Keratinocyte (primary cell): ENCODE measurements around the gene CDK13. TPM values are rescaled to one million over a fixed set of nuclear protein-coding genes. Genes with fewer than 3 reads are reported as not detected.

Experiments
- DNase-seq: peaks from one replicate; pipeline ENCODE4 v3.0.0-alpha.2; 2011; ENCODE audit warnings: low read depth, missing footprints, low spot score
- FAIRE-seq: peaks from 2 replicates; lab custom pipeline; 2011; peaks lifted over from hg19 to GRCh38; lab: Jason Lieb, UNC
- H2AFZ ChIP-seq: 2 replicates; pipeline ENCODE4 v1.6.0; 2012; ENCODE audit warnings: low read length, control low read depth, inconsistent platforms; ENCODE audit not compliant: control insufficient read depth
- H3K27ac ChIP-seq: 2 replicates; pipeline ENCODE4 v1.5.1; 2011; ENCODE audit warnings: low read length; ENCODE audit not compliant: control insufficient read depth, insufficient read depth
- H3K27me3 ChIP-seq: 3 replicates; pipeline ENCODE4 v1.6.0; 2011; ENCODE audit warnings: low read length; ENCODE audit not compliant: control insufficient read depth, insufficient read depth; ENCODE audit errors: extremely low read depth
- H3K36me3 ChIP-seq, 2 experiments: 2 replicates in 1 of 2; 3 replicates in 1 of 2; pipeline ENCODE4 v1.5.1; 2011; ENCODE audit warnings: low read length in 2 of 2, mild to moderate bottlenecking in 1 of 2; ENCODE audit not compliant: control insufficient read depth in 2 of 2, insufficient read depth in 2 of 2; ENCODE audit errors: extremely low read depth in 1 of 2
- H3K4me1 ChIP-seq: 3 replicates; pipeline ENCODE4 v1.5.1; 2011; ENCODE audit warnings: low read length; ENCODE audit not compliant: control insufficient read depth, insufficient read depth; ENCODE audit errors: extremely low read depth
- H3K4me2 ChIP-seq: 3 replicates; pipeline ENCODE4 v1.6.0; 2011; ENCODE audit warnings: low read depth, low read length; ENCODE audit not compliant: control insufficient read depth, insufficient read depth; ENCODE audit errors: extremely low read depth
- H3K4me3 ChIP-seq, 3 experiments: fragments of 200-600 bp in 1 of 3; sonication (generic) in 1 of 3; 2 replicates in 2 of 3; 3 replicates in 1 of 3; pipeline ENCODE4 v1.5.1; 2011 to 2016; ENCODE audit warnings: low read length in 3 of 3, mild to moderate bottlenecking in 3 of 3, control low read depth in 2 of 3, inconsistent platforms in 1 of 3, low read depth in 1 of 3, mixed read lengths in 1 of 3, mixed run types in 1 of 3, moderate library complexity in 1 of 3; ENCODE audit not compliant: control insufficient read depth in 2 of 3, insufficient read depth in 2 of 3; ENCODE audit errors: extremely low read depth in 1 of 3
- H3K79me2 ChIP-seq: 2 replicates; pipeline ENCODE4 v1.6.0; 2012; ENCODE audit warnings: low read length; ENCODE audit not compliant: control insufficient read depth, insufficient read depth
- H3K9ac ChIP-seq: 3 replicates; pipeline ENCODE4 v1.6.0; 2011; ENCODE audit warnings: low read length; ENCODE audit not compliant: control insufficient read depth, insufficient read depth; ENCODE audit errors: extremely low read depth
- H3K9me1 ChIP-seq: 3 replicates; pipeline ENCODE4 v1.6.0; 2011; ENCODE audit warnings: low read length; ENCODE audit not compliant: control insufficient read depth, insufficient read depth; ENCODE audit errors: extremely low read depth
- H3K9me3 ChIP-seq: 2 replicates; pipeline ENCODE4 v1.5.1; 2012; ENCODE audit warnings: low read depth, low read length; ENCODE audit not compliant: control insufficient read depth
- H4K20me1 ChIP-seq: 3 replicates; pipeline ENCODE4 v1.6.0; 2011; ENCODE audit warnings: low read length; ENCODE audit not compliant: control insufficient read depth, insufficient read depth; ENCODE audit errors: extremely low read depth
- EZH2 ChIP-seq: IDR thresholded peaks from one replicate; pipeline ENCODE4 v1.6.1; 2012; ENCODE audit warnings: inconsistent platforms, mild to moderate bottlenecking, low read length, moderate library complexity
- dilution Hi-C: fragments of 300-500 bp; cut with MboI; formaldehyde crosslinking; loops from one replicate; pipeline ENCODE4 v1.7.0; 2020; ENCODE audit warnings: low sequenced_read_pairs; ENCODE audit not compliant: extremely low pct_ligation_motif_present
- polyA plus RNA-seq, 5 experiments: library from polyadenylated mRNA; depleted of rRNA in 3 of 5; stranded (reverse) in 3 of 5; stranded (forward) in 1 of 5; unstranded in 1 of 5; fragments of >200 nt; gene quantifications; 1 replicate in 1 of 5; 2 replicates in 3 of 5; 3 replicates in 1 of 5; pipeline versions ENCODE4 v1.2.1 to v1.2.3, GENCODE V29; 2011 to 2012; ENCODE audit warnings: missing spikeins in 2 of 5, low read depth in 1 of 5, low replicate concordance in 1 of 5
- TF ChIP-seq, protein P1 (sequence below), 3 experiments: IDR thresholded peaks in 1 of 3; conservative IDR thresholded peaks in 1 of 3; optimal IDR thresholded peaks in 1 of 3; 2 replicates in 2 of 3; 3 replicates in 1 of 3; pipeline versions ENCODE3 to v1.5.1; 2011; ENCODE audit warnings: low read length in 3 of 3, mild to moderate bottlenecking in 3 of 3, moderate library complexity in 2 of 3, control low read depth in 1 of 3, inconsistent platforms in 1 of 3; ENCODE audit not compliant: insufficient read depth in 2 of 3; ENCODE audit errors: extremely low read depth in 1 of 3

CDK13 gene
- polyA plus RNA-seq, 1 donor (not counting 4 experiments of a cell fraction or from before 2014, with no cell fraction given), result 25.4 TPM

DNA sequence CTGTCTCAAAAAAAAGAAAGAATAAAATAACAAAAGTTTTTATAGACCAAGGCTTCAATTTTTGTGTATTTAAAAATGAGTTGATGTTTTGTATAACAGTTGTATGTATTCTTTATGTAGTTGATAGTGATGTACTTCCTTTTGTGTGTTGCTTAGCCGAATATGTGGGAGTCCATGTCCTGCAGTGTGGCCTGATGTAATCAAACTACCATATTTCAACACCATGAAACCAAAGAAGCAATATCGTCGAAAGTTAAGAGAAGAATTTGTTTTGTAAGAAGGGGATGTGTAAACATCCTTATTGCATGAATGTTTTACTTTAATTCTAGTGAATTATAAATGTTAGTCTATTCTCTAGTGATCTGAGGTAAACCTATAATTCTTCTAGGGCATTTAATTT is 127.8 kb downstream of the CDK13 start:
- Histone ChIP-seq H3K27ac (no peak overlapping the region), H3K36me3 (no peaks in the 10 kb centered on the region), H4K20me1 (no peaks in the 10 kb centered on the region), H3K9me3 (no peaks in the 10 kb centered on the region), H3K4me1 (no peaks in the 10 kb centered on the region), H3K9ac (no peak overlapping the region), H3K9me1 (no peaks in the 10 kb centered on the region), H3K79me2 (no peaks in the 10 kb centered on the region), H3K27me3 (no peaks in the 10 kb centered on the region), H2AFZ (no peak overlapping the region), H3K4me2 (no peak overlapping the region), H3K4me3 (no peak overlapping the region)
- no peak for TF ChIP-seq EZH2
- TF ChIP-seq, protein P1, sequence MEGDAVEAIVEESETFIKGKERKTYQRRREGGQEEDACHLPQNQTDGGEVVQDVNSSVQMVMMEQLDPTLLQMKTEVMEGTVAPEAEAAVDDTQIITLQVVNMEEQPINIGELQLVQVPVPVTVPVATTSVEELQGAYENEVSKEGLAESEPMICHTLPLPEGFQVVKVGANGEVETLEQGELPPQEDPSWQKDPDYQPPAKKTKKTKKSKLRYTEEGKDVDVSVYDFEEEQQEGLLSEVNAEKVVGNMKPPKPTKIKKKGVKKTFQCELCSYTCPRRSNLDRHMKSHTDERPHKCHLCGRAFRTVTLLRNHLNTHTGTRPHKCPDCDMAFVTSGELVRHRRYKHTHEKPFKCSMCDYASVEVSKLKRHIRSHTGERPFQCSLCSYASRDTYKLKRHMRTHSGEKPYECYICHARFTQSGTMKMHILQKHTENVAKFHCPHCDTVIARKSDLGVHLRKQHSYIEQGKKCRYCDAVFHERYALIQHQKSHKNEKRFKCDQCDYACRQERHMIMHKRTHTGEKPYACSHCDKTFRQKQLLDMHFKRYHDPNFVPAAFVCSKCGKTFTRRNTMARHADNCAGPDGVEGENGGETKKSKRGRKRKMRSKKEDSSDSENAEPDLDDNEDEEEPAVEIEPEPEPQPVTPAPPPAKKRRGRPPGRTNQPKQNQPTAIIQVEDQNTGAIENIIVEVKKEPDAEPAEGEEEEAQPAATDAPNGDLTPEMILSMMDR (optimal IDR thresholded peaks at IDR 0.05 in 1 of 3, IDR thresholded peaks at IDR 0.05 in 1 of 3, conservative IDR thresholded peaks at IDR 0.05 in 1 of 3; ENCODE audit: extremely low read depth in 1 of 3, insufficient read depth in 2 of 3, low read length in 3 of 3), result no peak
- DNase-seq (no peak), FAIRE-seq (no peak)
- dilution Hi-C loops, result no loop called here

DNA sequence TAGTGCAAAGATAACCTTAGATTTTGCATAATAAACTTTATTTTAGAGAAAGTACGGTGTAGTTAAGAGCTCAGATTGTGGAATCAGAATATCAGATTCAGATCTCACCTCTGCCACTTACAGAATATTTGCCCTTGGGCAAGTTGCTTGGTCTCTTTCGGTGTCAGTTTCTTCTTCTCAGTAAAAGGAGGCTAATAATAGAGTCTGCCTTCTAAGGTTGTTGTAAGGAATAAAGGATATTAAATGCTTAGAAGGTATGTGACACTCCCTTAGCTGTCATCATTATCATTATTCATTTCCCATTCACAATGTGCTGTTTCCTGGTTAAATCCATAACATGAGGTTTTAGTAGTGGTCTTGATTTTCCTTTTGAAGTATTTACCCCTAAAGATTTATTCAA is 142.1 kb downstream of the CDK13 start:
- peaks cover 12 to 20% of the 10 kb centered on the region in 2 experiments for H3K36me3 ChIP-seq
- no peaks in the 10 kb centered on the region for H3K27me3 ChIP-seq
- H4K20me1 ChIP-seq, result no peaks in the 10 kb centered on the region
- dilution Hi-C loops, result no loop called here
- H3K9me1 ChIP-seq, result no peaks in the 10 kb centered on the region
- H3K4me3 ChIP-seq, result no peak overlapping the region
- H3K27ac ChIP-seq, result no peak overlapping the region
- no peak for DNase-seq
- H3K4me2 ChIP-seq, result no peak overlapping the region
- H3K4me1 ChIP-seq, result no peaks in the 10 kb centered on the region
- no peak overlapping the region for H2AFZ ChIP-seq
- no peak overlapping the region for H3K9ac ChIP-seq
- no peak for FAIRE-seq
- H3K79me2 ChIP-seq, result no peaks in the 10 kb centered on the region
- TF ChIP-seq, protein P1 (optimal IDR thresholded peaks at IDR 0.05 in 1 of 3, IDR thresholded peaks at IDR 0.05 in 1 of 3, conservative IDR thresholded peaks at IDR 0.05 in 1 of 3; ENCODE audit: extremely low read depth in 1 of 3, insufficient read depth in 2 of 3, low read length in 3 of 3), result no peak
- no peak for TF ChIP-seq EZH2
- H3K9me3 ChIP-seq, result no peaks in the 10 kb centered on the region
